Activated CD8-positive, alpha-beta memory T cell treated with anti-CD3 and anti-CD28 coated beads, Interleukin-2, amount 50 U/mL, for 48 hours (primary cell): Measurements from ENCODE around the gene ENPP5.
"Not testable (repeated sequence)": the region's sequence is repeated elsewhere in the genome, so short reads cannot be mapped to it uniquely, and the experiment has no call there.

Experiments
- DNase-seq: peaks from one replicate; pipeline ENCODE4 v3.0.0-alpha.2; 2020

The ENPP5 gene

DNA sequence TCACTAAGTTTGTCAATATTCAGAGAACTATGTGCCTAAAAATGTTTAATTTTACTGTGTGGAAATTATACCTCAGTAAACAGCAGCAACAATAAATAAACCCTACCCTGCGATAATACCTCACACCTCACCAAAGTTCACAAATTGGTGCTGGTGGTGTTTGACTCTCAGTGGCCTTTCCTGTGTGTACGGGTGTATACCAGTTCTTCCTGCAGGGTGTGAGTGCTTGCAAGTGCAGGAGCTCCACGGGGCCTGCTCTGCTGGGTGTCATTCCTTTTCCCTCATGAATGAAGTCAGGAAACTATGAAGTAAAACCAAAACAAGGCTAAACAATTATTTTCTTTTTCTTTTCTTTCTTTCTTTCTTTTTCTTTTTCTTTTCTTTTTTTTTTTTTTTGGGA, 4.1 kb upstream of the ENPP5 start:
- DNase-seq: no peak

DNA sequence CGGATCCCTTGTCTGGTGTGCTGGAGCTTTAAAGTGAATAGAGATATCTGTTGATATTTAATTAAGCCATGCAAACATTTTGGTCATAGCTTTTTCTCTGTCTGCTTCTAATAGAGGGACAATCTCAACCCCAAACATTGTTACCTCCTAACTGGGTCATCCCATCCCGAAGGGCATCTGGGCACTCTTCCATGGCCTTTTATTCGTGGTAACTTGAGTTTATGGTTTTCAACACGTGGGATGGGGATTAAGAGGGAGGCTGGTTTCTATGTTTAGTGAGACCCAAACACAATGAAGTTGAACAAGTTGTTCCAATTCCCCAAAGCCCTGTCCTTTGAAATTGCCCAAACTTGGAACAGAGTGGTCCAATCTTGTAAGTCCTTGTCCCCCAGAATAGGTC, 1.4 kb upstream of the ENPP5 start:
- no peak for DNase-seq

DNA sequence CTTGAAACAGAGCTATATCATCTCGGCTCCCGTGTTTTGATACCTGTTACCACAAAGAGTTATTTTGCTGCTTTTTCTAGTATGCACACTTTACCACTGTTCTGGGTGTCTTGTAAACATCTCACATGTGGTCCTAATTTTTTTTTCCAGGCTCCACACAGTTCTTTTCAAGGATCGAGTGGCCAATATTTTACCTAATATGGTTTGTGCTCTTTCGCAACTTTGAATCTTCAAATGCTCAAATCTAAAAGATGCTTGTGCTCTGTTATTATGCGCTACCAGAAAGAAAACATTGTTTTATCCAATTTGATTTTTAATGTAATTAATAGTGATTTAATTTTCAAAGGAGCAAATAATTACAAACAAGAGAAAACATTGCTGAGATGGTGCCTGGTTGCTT, 10.7 kb downstream of the ENPP5 start:
- DNase-seq: no peak

DNA sequence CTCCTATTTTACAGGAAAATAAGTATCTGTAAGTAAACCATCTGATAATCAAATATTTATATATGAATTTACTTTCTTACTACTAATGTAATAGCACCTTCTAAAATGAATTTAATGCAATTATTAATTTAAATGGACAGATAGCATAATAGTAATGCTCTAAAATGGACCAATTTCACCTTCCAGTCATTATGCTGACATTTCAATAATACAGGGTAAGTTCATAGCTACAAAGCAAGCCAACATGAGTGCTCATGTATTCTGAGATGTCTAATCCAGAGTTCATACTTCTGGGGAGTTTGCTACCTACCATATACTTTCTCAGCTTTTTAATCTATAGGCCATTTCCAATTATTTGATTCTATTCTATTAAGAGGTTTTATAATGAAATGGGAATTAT, 11.6 kb downstream of the ENPP5 start:
- DNase-seq: no peak

DNA sequence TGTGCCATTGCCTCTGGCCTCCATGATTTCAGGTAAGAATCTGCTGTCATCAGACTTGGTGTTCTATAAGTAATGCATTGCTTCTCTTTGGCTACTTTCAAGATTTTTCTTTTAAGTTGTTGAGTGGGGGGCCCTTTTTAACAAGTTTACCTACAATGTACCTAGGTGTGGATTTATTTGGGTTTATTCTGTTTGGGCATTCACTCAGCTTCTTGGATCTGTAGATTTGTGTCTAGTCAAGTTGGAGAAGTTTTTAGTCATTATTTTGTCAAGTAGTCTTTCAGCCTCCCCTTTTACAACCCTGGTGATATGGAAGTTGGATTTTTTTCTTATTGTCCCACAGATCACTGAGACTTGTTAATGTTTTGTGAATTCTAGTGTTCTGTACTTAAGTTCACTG, 14.1 kb downstream of the ENPP5 start:
- no peak for DNase-seq

DNA sequence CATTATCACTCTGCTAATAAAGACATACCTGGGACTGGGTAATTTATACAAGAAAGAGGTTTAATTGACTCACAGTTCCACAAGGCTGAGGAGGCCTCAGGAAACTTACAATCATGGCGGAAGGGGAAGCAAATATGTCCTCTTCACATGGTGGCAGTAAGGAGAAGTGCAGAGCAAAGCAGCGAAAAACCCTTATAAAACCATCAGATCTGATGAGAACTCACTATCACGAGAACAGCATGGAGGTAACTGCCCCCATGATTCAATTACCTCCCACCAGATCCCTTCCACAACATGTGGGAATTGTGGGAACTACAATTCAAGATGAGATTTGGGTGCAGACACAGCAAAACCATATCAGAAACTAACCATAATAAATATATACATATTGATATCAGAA, 21.7 kb downstream of the ENPP5 start:
- not testable (repeated sequence) for DNase-seq

DNA sequence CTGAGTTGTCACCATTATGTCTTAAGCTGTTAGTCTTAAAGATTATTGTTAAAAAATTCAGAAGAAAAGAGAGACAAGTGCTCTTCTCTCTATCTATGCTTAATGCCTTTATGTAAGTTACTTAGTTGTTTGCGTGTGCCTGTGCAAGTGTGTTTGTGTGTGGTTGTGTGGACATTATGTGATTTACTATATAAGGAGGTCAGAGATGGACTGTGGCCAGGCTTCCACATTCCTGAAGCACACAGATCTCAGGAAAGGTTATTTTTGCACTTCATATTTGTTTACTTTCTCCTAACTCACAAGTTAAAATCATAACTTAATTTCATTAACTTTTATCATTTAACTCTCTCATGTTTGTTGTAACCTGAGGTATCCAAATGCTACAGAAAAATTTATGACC, 26.5 kb downstream of the ENPP5 start:
- no peak for DNase-seq

DNA sequence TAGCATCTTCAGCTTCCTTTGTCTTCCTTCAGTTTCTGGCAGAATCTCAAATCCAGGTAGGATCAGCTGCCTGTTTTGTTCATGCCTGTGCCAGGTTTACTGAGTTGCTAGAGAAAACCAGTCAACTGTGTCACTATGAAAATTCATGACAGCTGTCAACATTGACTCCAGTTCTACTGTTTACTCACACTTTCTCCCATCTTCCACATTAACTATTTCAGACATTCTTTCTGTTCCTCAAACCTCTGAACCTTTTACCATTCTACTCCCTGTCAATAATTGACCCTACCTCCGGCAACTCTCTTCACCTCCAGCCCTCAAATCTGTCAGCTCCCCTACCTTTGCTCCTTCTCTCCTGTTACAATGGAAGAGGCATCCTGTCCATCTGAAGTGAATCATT, 32.5 kb downstream of the ENPP5 start:
- DNase-seq: no peak

DNA sequence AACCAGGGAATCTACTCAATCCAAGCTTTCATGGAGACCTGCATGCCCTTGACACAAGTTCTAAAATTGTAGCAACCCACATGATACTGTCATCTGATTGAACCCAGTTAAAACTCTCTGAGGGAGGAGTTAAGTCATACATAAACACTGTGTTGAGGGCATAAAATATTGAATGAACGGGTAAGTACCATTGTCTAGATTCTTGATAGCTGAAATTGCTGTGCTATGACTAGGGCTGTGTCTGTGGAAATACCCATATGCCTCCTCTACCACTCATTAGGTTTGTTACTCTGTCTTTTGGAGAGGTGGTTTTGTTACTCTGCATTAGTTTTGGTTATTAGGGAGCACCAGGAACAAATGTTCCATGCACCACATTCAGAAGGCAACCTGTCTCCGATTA, 33.4 kb downstream of the ENPP5 start:
- no peak for DNase-seq

DNA sequence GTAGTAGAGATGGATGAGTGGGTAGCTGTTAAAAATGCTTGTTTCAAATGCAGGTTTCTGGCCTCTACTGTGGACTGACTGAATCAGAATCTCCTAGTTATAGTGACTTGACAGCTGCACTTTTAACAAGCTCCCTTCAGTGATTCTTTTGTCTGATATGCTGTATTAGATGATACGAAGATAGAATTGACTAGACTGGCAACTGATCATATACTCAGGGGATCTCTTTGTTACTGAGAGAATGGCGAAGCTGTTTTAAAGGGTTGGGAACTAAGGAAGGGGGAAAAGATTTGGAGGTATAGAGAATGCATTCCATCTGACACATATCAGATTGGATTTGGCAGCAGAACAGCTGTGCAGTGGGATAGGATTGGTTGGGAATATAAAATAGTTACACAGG, 33.9 kb downstream of the ENPP5 start:
- no peak for DNase-seq

DNA sequence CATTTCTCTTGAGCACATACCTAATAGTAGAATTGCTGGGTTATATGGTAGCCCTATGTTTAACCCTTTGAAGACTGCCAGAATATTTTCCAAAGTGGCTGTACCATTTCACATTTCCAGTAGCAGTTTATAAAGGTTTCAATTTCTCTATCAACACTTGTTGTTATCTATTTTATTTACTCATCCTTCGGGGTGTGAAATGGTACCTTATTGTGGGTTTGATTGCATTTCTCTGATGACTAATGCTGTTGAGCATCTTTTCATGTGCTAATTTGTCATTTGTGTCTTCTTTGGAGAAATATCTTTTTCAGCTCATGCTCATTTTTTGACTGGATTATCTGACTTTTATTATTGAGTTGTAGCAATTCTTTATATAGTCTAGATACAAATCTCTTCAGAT, 35.6 kb downstream of the ENPP5 start:
- DNase-seq: no peak

DNA sequence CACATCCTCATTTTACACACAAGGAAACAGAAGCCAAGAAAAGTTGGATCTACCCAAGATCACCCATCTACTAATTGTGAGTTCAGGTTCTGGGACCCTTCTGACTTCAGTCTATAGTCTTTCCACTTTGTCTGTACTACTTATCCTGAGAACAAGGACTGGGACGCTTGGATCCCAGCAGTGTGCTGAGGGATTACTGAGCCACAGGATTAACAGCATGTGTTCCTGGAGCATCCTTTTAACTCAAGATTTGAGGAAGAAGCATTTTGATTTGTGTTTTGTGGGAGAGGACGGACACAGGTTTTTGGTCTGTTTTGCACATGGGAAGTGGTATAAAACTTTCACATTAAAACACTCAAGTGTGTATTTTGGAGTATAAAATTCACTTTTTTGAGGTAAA, 36.6 kb downstream of the ENPP5 start:
- DNase-seq: no peak

DNA sequence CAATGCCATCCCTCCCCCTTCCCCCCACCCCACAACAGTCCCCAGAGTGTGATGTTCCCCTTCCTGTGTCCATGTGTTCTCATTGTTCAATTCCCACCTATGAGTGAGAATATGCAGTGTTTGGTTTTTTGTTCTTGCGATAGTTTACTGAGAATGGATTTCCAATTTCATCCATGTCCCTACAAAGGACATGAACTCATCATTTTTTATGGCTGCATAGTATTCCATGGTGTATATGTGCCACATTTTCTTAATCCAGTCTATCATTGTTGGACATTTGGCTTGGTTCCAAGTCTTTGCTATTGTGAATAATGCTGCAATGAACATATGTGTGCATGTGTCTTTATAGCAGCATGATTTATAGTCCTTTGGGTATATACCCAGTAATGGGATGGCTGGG, 39.5 kb downstream of the ENPP5 start:
- DNase-seq: not testable (repeated sequence)

DNA sequence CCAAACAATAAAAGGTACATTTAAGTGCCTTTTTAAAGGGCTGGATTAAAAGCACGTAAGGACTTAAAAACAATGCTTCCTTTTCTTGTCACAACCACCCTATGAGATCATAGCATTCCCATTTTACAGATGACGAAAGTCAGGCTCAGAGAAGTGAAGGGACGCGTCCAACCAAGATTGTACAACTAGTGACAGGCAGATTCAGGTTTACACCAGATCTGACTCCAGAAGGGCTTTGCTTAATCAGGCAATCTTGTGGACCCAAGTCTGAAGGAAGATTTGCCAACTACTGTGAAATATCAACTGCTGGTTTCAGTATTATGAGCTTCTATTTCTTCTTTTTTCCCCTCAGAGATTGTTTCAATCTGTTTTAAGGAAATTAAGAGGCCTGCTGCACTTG, 40.1 kb downstream of the ENPP5 start:
- DNase-seq: no peak

DNA sequence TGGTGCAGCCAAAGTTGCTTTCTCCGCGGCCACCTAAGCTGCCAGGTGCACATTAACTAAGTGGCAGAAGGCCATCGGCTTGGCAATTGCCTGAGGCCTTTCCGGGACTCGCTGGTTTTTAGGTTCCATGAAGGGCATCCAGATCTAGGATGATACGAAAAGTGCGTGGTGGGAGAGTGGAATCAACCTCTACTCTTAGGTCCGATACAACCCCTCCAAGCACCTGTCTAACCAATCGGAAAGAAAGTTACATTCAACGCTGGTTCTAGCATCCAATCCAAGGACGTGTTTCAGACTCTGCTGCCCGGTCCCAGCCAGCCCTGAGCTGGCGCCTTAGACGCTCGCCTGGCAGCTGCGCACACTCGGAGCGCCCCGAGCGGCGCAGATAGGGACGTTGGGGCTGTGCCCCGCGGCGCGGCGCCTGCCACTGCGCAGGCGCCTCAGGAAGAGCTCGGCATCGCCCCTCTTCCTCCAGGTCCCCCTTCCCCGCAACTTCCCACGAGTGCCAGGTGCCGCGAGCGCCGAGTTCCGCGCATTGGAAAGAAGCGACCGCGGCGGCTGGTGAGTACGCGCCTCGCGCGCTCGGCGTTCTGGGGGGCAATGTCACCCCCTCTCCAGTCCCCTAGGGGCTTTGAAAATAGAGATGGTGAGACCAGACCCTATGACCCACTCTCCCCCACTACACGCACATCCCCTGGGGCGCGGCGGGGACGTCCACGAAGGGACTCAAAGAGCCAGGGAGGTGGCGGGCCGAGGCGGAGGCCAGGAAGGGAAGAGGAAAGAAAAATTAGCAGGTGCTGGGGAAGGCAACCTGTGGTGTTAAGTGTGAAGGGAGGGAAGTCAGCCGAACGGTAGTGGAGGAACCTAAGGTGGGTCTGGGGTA, 40.9 kb downstream of the ENPP5 start, which contains the start of gene ENPP4:
TSS of gene ENPP4 (plus strand) at position 361 of the 883 bp plus-strand sequence. CDS start 9,595 bp downstream, outside the sequence.
- DNase-seq: peak; percentile 91

DNA sequence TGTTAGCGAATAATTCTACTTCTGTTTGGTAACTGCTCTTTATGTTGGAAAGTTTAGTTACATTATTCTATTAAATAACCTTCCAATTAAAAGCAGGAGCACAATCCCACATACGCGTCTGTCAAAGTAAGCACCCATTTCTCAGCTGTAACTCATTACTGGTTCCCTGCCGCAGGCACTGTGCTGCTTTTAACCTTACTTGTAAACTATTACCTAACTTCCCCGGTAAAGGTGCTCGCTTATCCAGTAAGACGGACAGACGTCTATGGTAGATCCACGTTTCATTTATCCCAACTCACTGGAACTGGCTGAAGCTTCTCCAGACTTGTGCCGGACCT, 41.5 kb downstream of the ENPP5 start:
- DNase-seq: no peak

DNA sequence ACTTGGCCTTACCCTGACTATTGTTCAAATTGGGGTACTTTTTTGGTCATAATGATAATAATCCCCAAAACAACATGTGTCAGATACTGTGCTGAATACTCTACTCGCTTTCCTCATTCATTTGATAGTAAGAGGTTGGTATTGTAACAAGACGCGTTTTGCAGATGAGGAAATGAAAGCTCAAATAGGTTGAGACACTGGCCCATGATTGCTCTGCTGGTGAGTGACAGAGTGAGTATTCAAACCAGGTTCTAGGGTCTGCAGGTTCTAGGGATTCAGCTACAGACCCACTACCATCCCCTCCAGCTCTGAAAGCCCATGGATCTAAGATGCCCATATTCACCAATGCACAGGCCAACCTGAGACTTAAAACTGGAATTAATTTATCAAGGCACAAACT, 42.3 kb downstream of the ENPP5 start:
- DNase-seq: no peak

DNA sequence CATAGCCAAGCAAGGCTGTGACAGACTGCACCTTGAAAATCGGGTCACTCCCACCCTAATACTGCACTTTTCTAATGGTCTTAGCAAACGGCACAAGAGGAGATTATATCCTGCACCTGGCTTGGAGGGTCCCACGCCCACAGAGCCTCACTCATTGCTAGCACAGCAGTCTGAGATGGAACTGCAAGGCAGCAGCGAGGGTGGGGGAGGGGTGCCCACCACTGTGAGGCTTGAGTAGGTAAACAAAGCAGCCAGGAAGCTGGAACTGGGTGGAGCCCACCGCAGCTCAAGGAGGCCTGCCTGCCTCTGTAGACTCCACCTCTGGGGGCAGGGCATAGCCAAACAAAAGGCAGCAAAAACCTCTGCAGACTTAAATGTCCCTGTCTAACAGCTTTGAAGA, 51.1 kb downstream of the ENPP5 start:
- DNase-seq: not testable (repeated sequence)

DNA sequence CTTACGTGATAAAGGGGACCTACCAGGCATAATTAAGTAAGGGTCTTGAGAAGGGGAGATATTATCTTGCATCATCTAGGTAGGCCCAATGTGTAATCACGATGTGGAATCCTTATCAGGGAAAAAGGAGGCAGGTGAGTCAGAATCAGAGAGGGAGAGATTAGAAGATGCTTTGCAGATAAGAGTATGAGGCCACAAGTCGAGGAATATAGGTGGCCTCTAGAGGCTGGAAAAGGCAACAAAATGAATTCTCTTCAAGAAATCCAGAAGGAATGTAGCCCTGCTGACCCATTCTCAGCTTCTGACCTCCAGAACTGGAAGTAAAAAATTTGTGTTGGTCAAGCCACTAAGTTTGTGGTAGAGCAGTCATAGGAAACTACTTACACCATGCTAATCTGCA, 51.9 kb downstream of the ENPP5 start:
- DNase-seq: no peak

DNA sequence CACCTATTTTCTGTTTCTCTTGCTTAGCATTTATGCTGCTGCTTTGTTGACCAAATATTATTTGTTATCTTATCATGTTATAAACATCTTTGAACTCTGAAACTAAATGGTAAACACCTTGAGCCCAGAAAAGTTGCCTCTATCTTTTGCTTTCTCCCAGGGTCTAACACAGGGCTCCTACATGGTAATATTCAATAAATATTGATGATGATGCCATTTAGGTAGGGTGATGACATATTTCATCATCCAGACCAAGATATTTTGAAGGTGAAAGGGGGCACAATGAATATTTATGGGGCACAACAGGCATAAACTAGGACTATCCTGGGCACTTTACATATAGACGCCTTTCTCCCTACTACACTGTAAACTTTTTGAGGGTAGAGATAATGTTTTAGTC, 52.6 kb downstream of the ENPP5 start:
- no peak for DNase-seq

DNA sequence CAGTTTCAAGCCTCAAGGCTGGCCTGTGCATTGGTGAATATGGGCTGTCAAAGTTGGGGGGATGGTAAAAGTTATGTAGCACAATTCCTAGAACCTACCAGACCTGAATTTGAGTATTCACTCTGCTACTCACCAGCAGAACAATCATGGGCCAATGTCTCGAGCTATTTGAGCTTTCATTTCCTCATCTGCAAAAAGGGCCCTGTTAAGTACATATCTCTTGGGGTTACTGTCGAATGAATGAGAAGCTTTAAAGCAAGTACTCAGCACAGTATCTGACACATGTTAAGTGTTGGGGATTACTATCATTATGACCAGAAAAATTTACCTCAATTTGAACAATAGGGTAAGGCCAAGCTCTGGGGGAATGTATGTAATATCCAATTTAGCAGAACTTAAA, 54.5 kb downstream of the ENPP5 start:
- no peak for DNase-seq

DNA sequence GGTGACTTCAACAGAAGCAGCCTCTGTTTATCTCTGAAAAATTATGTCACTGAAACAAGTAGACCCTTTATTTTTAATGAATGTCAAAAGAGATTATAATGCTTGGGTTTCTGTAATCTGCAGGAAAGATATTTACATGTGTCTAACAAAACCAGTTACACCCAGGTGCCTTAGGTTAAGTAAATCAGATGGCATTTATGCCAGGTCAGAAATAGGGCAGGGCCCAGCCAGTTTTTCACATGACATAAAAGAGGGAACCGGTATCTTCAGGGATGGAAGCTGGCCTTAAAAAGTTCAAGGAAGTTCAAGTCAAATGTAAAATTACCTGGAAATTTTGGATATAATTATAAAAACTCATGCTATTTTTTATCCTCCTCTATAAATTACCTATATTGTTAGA, 55.1 kb downstream of the ENPP5 start:
- DNase-seq: no peak

DNA sequence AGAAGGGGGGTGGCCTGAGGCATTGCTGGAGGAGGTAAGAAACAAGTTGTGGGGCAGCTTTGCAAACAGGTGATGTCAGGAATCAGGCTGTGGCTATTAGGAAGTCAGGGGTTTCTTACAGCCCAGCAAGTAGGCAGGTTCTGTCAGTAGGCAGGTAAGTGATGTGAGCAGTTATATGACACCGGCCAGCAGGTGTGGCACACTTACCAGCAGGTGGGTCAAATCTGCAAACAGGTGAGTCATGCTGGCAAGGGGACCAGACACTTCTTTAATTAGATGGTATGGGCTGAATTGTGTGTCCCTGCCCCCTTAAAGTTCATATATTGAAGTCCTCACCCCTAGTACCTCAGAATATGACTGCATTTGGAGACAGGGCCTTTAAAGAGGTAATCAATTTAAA, 57.4 kb downstream of the ENPP5 start:
- no peak for DNase-seq
